T-helper 2 cell treated with Interferon-gamma antibody and Interleukin-4, amounts not matched to agents 100 ng/mL and 5 ng/mL, for 36 hours (primary cell): ENCODE data around the gene ZCCHC24. TPM values are rescaled to one million over a fixed set of nuclear protein-coding genes. Genes with fewer than 3 reads are reported as not detected.

Source experiments
- intact Hi-C: fragments of 100-400 bp; cut with micrococcal nuclease; formaldehyde crosslinking; loops from one replicate; pipeline ENCODE4 v1.15.1; 2023
- total RNA-seq: library from RNA; stranded (reverse); gene quantifications from 2 replicates; pipeline ENCODE4 v1.2.3, GENCODE V29; 2022

Gene ZCCHC24
- total RNA-seq, 1 donor from 2014 or later, result 1.2 TPM

DNA sequence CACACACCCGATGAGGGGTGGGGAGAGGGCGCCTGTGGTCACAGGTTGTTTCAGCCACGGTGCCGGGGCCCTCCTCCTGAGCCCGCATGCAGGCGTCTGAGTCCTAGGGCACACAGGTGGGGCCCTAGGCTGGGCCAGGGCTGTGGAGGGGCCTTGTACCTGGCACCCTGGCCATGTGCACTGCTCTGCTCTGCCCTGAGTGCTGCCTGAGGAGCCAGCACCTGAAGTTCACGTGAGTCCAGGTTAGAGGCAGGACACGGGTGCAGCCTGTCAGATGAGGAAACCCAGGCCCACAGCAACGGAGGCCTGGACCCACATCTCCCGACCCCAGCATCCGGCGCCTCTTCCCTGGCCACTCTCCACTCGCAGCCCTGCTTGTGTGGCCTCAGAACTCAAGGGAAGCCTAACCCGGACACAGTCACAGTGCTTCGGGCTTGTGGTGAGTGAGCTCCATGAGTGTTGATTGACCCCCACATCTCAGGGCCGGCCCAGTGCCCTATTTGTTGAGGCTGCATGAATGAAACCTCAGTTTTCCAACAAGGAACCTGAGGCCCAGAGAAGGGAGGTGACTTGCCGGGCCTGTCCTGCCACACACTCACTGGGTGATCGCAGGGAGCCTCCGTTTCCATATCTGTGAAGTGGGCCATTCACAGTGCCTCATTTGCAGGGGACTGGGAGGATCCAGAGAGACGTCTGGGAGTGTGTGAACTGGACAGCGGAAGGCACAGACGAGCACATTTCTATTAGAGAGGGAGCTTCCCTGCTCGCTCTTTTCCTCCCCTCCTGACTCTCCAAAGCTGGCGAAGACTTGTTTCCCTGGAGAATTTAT is 58.6 kb downstream of the ZCCHC24 start:
- intact Hi-C loops, result no loop called here

DNA sequence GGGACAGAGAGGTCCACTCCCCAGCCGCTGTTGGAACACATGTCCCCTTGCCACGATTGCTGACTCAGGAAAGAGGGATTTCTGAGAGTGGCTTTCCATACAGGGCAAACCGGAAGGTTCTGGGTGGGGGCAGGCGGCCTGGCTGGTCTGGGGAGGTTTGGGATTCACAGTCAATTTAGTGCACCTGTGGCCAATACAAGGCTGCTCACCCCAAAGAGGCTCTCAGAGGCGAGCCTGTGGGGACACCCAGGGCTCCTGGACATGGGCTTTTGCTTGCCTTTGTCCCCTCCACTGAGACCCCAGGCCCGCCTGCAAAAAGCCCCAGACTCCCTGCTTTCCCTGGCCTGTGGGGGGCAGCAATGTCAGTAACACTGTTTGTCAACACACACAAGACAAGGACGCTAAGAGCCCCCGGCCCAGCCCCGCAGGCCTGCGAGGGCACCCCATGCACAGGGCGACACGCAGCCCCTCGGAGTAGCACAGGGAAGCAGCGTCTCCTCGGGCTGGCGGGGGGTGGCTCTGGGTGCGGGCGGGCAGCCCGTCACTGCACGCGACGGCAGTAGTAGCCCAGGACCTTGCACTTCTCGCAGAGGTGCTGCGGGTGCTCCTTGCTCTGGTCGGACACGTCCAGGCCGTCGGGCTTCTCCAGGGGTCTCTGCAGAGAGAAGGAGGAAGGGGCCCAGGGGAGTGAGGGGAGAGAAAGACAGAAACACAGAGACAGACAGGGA is 59.5 kb downstream of the ZCCHC24 start:
- intact Hi-C loops, result no loop called here

DNA sequence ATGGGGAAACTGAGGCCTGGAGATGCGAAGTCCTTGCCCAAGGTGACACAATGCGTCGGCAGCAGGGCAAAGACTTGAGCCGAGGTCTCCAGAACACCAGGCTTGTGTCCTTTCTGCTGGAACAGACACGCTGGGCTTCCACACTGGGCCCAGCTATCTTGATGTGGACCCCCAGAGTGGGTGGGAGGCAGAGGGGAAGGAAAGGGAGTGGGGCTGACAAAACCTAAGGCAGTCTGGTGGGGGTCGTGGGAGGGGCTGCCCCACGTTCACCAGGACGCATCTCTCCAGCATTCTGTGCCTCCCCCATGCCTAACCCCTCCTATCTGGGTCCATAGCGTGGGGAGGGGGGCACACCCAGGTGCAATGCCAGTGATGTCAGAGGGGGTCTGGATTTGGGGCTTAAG is 60.0 kb downstream of the ZCCHC24 start:
- intact Hi-C loops, result no loop called here

- intact Hi-C loops, result no loop called here
Observed at GRCh38 chr10:79384773-79385391, 60.5 kb downstream of the ZCCHC24 start.

GRCh38 chr10:79383974-79384606 is 61.3 kb downstream of the ZCCHC24 start:
- intact Hi-C loops, result no loop called here

- intact Hi-C loops, result no loop called here
Observed at GRCh38 chr10:79382491-79382941, 62.9 kb downstream of the ZCCHC24 start.

DNA sequence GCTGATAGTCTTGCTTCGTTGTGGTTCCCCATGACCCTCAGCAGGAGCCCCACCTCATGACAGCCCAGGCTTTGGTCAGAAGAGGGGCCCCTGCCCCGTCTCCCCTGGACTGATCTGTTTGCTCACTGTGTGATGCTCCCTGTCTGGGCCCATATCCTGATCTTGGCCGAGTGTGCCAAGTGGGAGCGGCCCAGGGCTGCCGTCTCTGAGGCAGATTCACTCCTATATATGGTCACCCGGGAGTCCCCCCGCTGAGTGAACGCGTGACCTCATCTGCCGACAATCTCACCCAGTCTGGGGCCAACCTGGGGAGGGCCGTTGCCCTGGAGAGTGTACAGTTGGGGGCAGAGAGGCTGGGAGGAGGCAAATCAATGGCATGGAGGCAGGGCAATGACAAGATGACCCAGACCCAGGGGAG is 63.6 kb downstream of the ZCCHC24 start:
- intact Hi-C loops, result no loop called here

DNA sequence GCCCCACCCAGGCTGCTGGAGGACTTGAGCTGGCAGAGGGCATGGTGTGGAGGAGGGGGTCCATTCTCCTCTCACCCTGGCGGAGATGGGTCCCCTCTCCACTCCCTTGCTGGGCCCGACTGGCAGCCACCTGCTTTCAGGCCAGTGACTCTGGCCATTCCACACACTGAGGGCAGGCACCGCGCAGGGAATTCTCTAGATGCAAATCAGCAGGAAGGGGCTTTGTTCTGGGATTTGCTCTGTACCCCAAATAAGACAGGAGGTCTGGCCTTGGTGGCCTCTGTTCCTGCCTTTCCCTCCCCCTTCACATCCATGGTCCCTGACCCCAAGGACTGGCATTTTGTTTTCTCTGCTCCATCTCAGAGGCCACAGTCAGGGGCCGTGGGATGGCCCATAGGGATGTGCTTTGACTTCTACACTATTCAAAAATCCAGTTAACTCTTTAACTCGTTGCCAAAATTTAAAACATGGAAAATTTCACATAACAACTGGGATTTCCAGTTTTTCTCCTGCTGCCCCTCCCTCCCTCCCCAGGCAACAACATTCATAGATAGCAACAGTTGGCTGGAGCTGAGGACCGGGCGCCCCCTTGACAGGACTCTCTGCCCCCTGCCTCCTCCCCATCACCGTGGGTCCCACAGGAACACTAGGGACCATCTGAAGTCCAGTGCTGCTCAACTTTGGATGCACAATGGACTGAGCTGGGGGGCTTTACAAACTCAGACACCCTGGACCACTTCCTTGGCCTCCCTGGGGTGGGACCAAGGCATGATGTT is 64.3 kb downstream of the ZCCHC24 start:
- intact Hi-C loops, result no loop called here

DNA sequence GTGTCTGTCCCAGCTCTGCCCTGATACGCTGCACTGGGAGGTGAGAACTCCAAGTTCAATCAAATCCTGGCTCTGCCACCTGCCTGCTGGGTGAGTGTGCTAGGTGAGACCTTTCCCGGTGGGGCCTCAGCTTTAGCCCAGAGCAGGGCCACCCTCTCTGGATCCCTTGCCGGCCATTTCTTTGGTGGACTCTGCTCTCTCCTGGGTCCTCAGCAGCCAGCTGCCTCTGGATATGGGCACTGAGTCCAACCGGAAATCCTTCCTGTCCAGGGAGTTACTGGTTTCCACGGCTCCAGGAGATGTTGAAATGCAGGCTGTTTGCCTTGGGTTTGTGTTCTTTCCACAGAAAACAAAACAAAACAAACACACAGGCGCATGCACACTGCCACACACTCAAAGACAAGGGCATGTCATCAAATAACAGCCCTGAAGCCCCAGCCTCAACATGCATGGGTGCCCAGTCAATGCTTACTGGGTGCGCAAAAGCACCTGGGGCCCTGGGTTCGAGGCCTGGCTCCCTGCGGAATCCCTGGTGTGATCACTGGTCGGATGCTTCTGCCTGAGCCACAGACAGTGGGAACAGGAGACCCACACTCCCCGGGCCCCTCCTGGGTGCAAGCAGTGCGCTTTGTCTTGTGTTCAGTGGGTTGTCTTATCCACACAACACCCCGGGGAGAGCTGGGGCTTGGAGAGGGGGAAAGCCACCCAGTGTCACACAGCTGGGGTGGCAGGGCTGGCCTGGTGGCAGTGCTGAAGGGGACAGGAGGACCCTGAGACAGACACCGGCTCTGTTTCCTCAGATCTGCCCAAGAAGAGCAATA is 65.1 kb downstream of the ZCCHC24 start:
- intact Hi-C loops, result no loop called here

- intact Hi-C loops, result no loop called here
Observed at GRCh38 chr10:79379512-79380124, 65.8 kb downstream of the ZCCHC24 start.

DNA sequence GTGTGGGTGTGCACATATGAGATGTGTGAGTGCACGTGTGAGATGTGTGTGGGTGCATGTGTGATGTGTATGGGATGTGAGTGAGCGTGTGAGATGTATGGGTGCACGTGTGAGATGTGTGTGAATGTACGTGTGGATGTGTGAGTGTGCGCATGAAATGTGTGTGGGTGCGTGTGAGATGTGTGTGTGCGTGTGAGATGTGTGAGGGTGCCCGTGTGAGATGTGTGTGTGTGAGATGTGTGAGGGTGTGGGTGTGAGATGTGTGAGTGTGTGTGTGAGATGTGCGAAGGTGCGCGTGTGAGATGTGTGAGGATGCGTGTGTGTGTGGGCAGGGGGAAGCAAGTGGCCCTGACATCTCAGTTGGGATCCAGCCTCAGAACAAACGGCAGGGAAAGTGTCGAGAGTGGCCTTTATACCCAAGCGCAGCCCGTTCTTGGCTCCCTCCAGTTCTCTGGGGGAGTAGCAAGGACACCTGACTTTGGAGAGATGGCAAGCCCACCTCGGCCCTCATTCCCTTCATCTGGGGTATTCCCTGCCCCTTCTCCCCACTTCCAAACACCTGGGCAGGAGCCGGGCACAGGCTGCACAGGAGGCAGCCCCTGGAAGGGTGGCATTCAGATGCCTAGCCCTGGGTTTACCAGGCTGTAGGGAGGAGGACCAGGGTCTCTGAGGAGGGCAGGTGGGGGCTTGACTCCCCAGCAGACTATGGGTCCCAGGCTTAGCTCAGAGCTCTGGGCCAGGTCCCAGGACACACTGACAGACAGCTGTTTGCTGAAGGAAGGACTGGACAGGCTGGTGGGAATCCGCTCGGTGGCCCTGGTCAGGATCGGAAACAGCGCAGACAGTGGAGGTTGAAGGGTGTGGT is 66.5 kb downstream of the ZCCHC24 start:
- intact Hi-C loops, result no loop called here

DNA sequence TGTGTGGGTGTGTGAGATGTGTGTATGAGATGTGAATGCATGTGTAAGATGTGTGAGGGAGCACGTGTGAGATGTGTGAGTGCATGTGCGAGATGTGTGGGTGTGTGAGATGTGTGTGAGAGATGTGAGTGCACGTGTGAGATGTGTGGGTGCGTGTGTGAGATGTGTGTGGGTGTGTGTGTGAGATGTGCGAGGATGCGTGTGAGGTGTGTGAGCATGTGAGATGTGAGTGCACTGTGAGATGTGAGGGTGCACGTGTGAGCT is 67.1 kb downstream of the ZCCHC24 start:
- intact Hi-C loops, result no loop called here

GRCh38 chr10:79377557-79378382 is 67.7 kb downstream of the ZCCHC24 start:
- intact Hi-C loops, result no loop called here

DNA sequence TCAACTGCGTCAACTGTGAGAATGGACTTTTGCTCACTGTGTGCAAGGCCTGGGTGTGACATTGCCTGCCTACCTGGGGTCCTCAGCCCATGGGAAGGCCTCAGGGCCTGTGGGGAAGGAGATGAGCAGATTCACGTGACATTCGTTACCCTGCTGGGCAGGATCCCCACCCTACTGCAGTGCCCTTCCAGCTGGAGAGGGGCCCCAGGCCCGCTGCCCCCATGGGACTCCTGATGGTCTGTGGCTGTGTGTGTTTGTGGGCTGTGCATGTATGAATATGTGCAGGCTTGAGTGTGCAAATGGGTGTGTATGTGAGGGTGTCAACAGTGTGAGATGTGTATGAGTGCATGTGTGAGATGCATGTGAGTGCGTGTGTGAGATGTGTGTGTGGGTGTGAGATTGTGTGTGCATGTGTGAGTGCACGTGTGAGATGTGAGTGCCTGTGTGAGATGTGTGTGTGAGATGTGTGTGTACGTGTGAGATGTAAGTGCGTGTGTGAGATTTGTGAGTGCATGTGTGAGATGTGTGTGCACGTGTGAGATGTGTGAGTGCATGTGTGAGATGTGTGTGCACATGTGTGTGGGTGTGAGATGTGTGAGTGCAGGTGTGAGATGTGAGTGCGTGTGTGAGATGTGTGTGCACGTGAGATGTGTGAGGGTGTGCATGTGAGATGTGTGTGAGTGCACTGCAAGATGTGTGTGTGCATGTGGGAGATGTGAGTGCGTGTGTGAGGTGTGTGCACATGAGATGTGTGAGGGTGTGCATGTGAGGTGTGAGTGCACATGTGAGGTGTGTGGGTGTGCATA is 68.5 kb downstream of the ZCCHC24 start:
- intact Hi-C loops, result no loop called here

- intact Hi-C loops, result no loop called here
Observed at GRCh38 chr10:79376078-79376628, 69.3 kb downstream of the ZCCHC24 start.

DNA sequence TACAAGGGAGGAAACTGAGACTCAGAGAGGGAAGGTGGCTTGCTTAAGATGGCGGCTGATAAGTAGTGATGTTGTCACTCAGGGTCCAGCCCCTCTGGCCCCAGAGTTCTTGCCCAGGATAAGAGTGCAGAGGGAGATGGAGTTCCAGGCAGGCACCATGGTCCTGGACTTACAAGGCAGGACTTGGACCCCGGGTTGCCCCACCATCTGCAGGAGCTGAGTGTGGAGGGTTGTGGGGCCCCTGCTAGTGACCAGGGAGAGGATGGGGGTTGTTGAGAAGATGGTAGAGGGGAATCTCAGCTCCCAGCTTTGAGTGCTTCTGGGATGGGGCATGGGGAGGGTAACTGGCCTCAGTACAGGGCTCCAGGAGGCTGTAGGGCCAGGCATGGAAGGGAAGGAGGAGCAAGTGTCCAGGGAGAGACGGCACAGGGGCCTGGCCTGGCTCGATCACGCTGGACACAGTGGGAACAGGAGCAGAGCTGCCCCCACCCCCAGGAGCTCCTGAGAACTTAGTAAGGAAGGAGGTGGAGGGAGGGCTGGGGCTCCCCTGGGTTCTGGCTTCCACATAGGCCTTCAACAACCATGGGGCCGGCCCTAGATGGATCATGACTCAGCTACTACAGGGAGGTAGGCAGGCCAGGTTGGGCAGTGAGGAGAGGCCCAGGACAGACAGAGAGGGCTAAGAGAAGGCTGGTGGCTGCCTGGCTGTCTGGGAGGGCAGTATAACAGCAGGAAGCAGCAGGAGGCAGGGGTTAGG is 69.9 kb downstream of the ZCCHC24 start:
- intact Hi-C loops, result loop anchor here (2.0 kb wide), 1 partner anchor 111 kb away; no protein-coding TSS in a partner anchor
